ENCODE data around the gene CAST.
A peak's percentile ranks its signal among the peaks of the same experiment; 100 is the strongest.

CAST gene

GRCh38 chr5:96706433-96707111 lies 44.4 kb downstream of the CAST start:
- Mint-ChIP-seq H3K4me3 (no peak overlapping the region), H3K4me1 (peaks cover 46% of the 10 kb centered on the region), H3K36me3 (peaks cover 21% of the 10 kb centered on the region), H3K9me3 (no peaks in the 10 kb centered on the region), H3K27ac (peak overlapping the region; percentile 32)
- no peak for ATAC-seq
- DNase-seq (ENCODE audit: low spot score in 2 of 2) = no peak

- ATAC-seq (no peak), DNase-seq (ENCODE audit: low spot score in 2 of 2) (no peak)
- H3K4me3 Mint-ChIP-seq = no peak overlapping the region
- no peaks in the 10 kb centered on the region for H3K9me3 Mint-ChIP-seq
- peaks cover 36% of the 10 kb centered on the region for H3K4me1 Mint-ChIP-seq
- H3K36me3 Mint-ChIP-seq = peaks cover 15% of the 10 kb centered on the region
- H3K27ac Mint-ChIP-seq = no peak overlapping the region
Measured at GRCh38 chr5:96708600-96708999, 46.4 kb downstream of the CAST start.

- DNase-seq (ENCODE audit: low spot score in 2 of 2) = no peak
- ATAC-seq = no peak
Measured at GRCh38 chr5:96709152-96709821, 47.1 kb downstream of the CAST start.

GRCh38 chr5:96712100-96712746 lies 50.0 kb downstream of the CAST start:
- Mint-ChIP-seq H3K9me3 (no peaks in the 10 kb centered on the region), H3K4me1 (peaks cover 38% of the 10 kb centered on the region), H3K27ac (peak overlapping the region; percentile 92), H3K36me3 (peaks cover 15% of the 10 kb centered on the region), H3K4me3 (no peak overlapping the region)
- ATAC-seq (no peak), DNase-seq (ENCODE audit: low spot score in 2 of 2) (no peak)

More at GRCh38 chr5:96709152-96709821, 47.1 kb downstream of the CAST start:
- H3K9me3 Mint-ChIP-seq = no peaks in the 10 kb centered on the region
- no peak overlapping the region for H3K27ac Mint-ChIP-seq
- H3K4me1 Mint-ChIP-seq = peaks cover 30% of the 10 kb centered on the region
- H3K4me3 Mint-ChIP-seq = no peak overlapping the region
- peaks cover 15% of the 10 kb centered on the region for H3K36me3 Mint-ChIP-seq

- no peak overlapping the region for H3K4me3 Mint-ChIP-seq
- peaks cover 12% of the 10 kb centered on the region for H3K36me3 Mint-ChIP-seq
- no peaks in the 10 kb centered on the region for H3K9me3 Mint-ChIP-seq
- H3K27ac Mint-ChIP-seq = peak overlapping the region; percentile 92
- DNase-seq (ENCODE audit: low spot score in 2 of 2) (no peak), ATAC-seq (no peak)
- H3K4me1 Mint-ChIP-seq = peaks cover 47% of the 10 kb centered on the region
Measured at GRCh38 chr5:96714450-96714849, 52.3 kb downstream of the CAST start.

GRCh38 chr5:96714951-96715451 lies 52.8 kb downstream of the CAST start:
- no peak overlapping the region for H3K4me3 Mint-ChIP-seq
- no peak for DNase-seq (ENCODE audit: low spot score in 2 of 2)
- peaks cover 47% of the 10 kb centered on the region for H3K4me1 Mint-ChIP-seq
- peaks cover 12% of the 10 kb centered on the region for H3K36me3 Mint-ChIP-seq
- no peaks in the 10 kb centered on the region for H3K9me3 Mint-ChIP-seq
- peak overlapping the region; percentile 92 for H3K27ac Mint-ChIP-seq
- peak; percentile 93 for ATAC-seq

- peaks cover 12% of the 10 kb centered on the region for H3K36me3 Mint-ChIP-seq
- DNase-seq (ENCODE audit: low spot score in 2 of 2) (no peak), ATAC-seq (peak; percentile 81)
- H3K27ac Mint-ChIP-seq = peak overlapping the region; percentile 92
- peak overlapping the region; percentile 8 for H3K4me3 Mint-ChIP-seq
- H3K9me3 Mint-ChIP-seq = no peaks in the 10 kb centered on the region
- H3K4me1 Mint-ChIP-seq = peaks cover 47% of the 10 kb centered on the region
Measured at GRCh38 chr5:96716007-96716406, 53.8 kb downstream of the CAST start.

GRCh38 chr5:96716716-96717115 lies 54.5 kb downstream of the CAST start:
- H3K4me3 Mint-ChIP-seq = no peak overlapping the region
- peak overlapping the region; percentile 46 for H3K27ac Mint-ChIP-seq
- peaks cover 54% of the 10 kb centered on the region for H3K4me1 Mint-ChIP-seq
- no peaks in the 10 kb centered on the region for H3K9me3 Mint-ChIP-seq
- DNase-seq (ENCODE audit: low spot score in 2 of 2) (no peak), ATAC-seq (no peak)
- H3K36me3 Mint-ChIP-seq = peaks cover 12% of the 10 kb centered on the region

- peaks cover 12% of the 10 kb centered on the region for H3K36me3 Mint-ChIP-seq
- ATAC-seq = no peak
- no peak overlapping the region for H3K4me3 Mint-ChIP-seq
- no peaks in the 10 kb centered on the region for H3K9me3 Mint-ChIP-seq
- peaks cover 65% of the 10 kb centered on the region for H3K4me1 Mint-ChIP-seq
- DNase-seq (ENCODE audit: low spot score in 2 of 2) = no peak
- H3K27ac Mint-ChIP-seq = peak overlapping the region; percentile 18
Measured at GRCh38 chr5:96717874-96718273, 55.7 kb downstream of the CAST start.

- H3K36me3 Mint-ChIP-seq = peaks cover 15% of the 10 kb centered on the region
- DNase-seq (ENCODE audit: low spot score in 2 of 2) (no peak), ATAC-seq (no peak)
- peak overlapping the region; percentile 18 for H3K27ac Mint-ChIP-seq
- H3K4me3 Mint-ChIP-seq = no peak overlapping the region
- H3K4me1 Mint-ChIP-seq = peaks cover 65% of the 10 kb centered on the region
- no peaks in the 10 kb centered on the region for H3K9me3 Mint-ChIP-seq
Measured at GRCh38 chr5:96718635-96719077, 56.5 kb downstream of the CAST start.

GRCh38 chr5:96720408-96720807 lies 58.2 kb downstream of the CAST start:
- Mint-ChIP-seq H3K9me3 (no peaks in the 10 kb centered on the region), H3K36me3 (peaks cover 19% of the 10 kb centered on the region), H3K27ac (peak overlapping the region; percentile 58), H3K4me1 (peaks cover 53% of the 10 kb centered on the region), H3K4me3 (no peak overlapping the region)
- ATAC-seq (no peak), DNase-seq (ENCODE audit: low spot score in 2 of 2) (no peak)

GRCh38 chr5:96721351-96721977 lies 59.3 kb downstream of the CAST start:
- H3K4me3 Mint-ChIP-seq = no peak overlapping the region
- H3K9me3 Mint-ChIP-seq = no peaks in the 10 kb centered on the region
- no peak for DNase-seq (ENCODE audit: low spot score in 2 of 2)
- ATAC-seq = peak; percentile 36
- H3K36me3 Mint-ChIP-seq = peaks cover 28% of the 10 kb centered on the region
- peak overlapping the region; percentile 58 for H3K27ac Mint-ChIP-seq
- peaks cover 48% of the 10 kb centered on the region for H3K4me1 Mint-ChIP-seq

- Mint-ChIP-seq H3K9me3 (no peaks in the 10 kb centered on the region), H3K36me3 (peaks cover 51% of the 10 kb centered on the region), H3K27ac (no peak overlapping the region), H3K4me3 (no peak overlapping the region), H3K4me1 (peaks cover 24% of the 10 kb centered on the region)
- no peak for DNase-seq (ENCODE audit: low spot score in 2 of 2)
- ATAC-seq = no peak
Measured at GRCh38 chr5:96725257-96725656, 63.1 kb downstream of the CAST start.

- H3K4me1 Mint-ChIP-seq = peaks cover 10% of the 10 kb centered on the region
- no peaks in the 10 kb centered on the region for H3K9me3 Mint-ChIP-seq
- H3K27ac Mint-ChIP-seq = no peak overlapping the region
- peaks cover 64% of the 10 kb centered on the region for H3K36me3 Mint-ChIP-seq
- no peak overlapping the region for H3K4me3 Mint-ChIP-seq
- DNase-seq (ENCODE audit: low spot score in 2 of 2) = no peak
- ATAC-seq = no peak
Measured at GRCh38 chr5:96726802-96727201, 64.6 kb downstream of the CAST start.

GRCh38 chr5:96729156-96729555 lies 67.0 kb downstream of the CAST start:
- Mint-ChIP-seq H3K9me3 (no peaks in the 10 kb centered on the region), H3K36me3 (peaks cover 55% of the 10 kb centered on the region), H3K4me1 (peaks cover 5% of the 10 kb centered on the region), H3K27ac (no peak overlapping the region), H3K4me3 (no peak overlapping the region)
- ATAC-seq = no peak
- no peak for DNase-seq (ENCODE audit: low spot score in 2 of 2)

Measured in stimulated activated effector memory CD8-positive, alpha-beta T cell treated with anti-CD3 and anti-CD28 coated beads, Interleukin-12 subunit alpha, Interleukin-12 subunit beta, amount 100 ng/mL, for 72 hours (primary cell).